Measurements from ENCODE around the gene TRIM31. TPM values are rescaled to one million over a fixed set of nuclear protein-coding genes. Genes with fewer than 3 reads are reported as not detected.
A peak's percentile ranks its signal among the peaks of the same experiment; 100 is the strongest.

The TRIM31 gene
- total RNA-seq, 2 experiments from 2014 or later, result not detected

GRCh38 chr6:30102970-30103871, 9.7 kb downstream of the TRIM31 start:
- peak; percentile 88 for ATAC-seq (ENCODE audit: poor library complexity)
- no peaks in the 10 kb centered on the region for H3K9me3 Mint-ChIP-seq
- peak overlapping the region; percentile 65 for H3K27ac Mint-ChIP-seq
- peak; percentile 71 to 91 (median 79) for DNase-seq
- Histone ChIP-seq H3K27me3 (ENCODE audit: control insufficient read depth in 1 of 2, insufficient read depth in 2 of 2, low read length in 2 of 2) (peaks cover 19 to 21% of the 10 kb centered on the region in 2 experiments), H3K27ac (ENCODE audit: low read depth in 1 of 2, low read length in 2 of 2) (no peak overlapping the region), H3K36me3 (ENCODE audit: insufficient read depth, low read length) (no peaks in the 10 kb centered on the region), H3K4me3 (ENCODE audit: low read length) (peak overlapping the region; percentile 60), H3K9me3 (ENCODE audit: control insufficient read depth in 1 of 2, insufficient read depth in 1 of 2, low read length in 2 of 2) (no peaks in the 10 kb centered on the region), H3K4me1 (ENCODE audit: insufficient read depth, low read length) (peaks cover 44% of the 10 kb centered on the region)
- H3K4me3 Mint-ChIP-seq, result peak overlapping the region; percentile 89
- H3K4me1 Mint-ChIP-seq (ENCODE audit: low read depth), result peaks cover 46% of the 10 kb centered on the region
- intact Hi-C loops (cut with DNase I, micrococcal nuclease), result loop anchor here (1.0 to 5.0 kb wide), 6 partner anchors 28 to 294 kb away; partner anchors contain the start of gene PPP1R11 (in 2 of the 2)
- no peaks in the 10 kb centered on the region for H3K36me3 Mint-ChIP-seq (ENCODE audit: low read depth)
- POLR2A ChIA-PET, result interaction anchor here (0.5 to 2.4 kb wide), 9 partner anchors 22 to 1095 kb away, joined by 3 to 22 read pairs (median 4); partner anchors contain the start of genes POLR1H, PPP1R11, TRIM26 and TRIM40
- peak; percentile 85 for TF ChIP-seq CTCF (IDR thresholded peaks at IDR 0.05)
- peaks cover 61% of the 10 kb centered on the region for H3K27me3 Mint-ChIP-seq
- CTCF ChIA-PET, result interaction anchor here (0.6 to 5.5 kb wide), 23 partner anchors 8 to 453 kb away, joined by 3 to 198 read pairs (median 3); partner anchors contain the start of genes POLR1H, PPP1R11, TRIM31 and TRIM40

GRCh38 chr6:30102414-30102969, 10.4 kb downstream of the TRIM31 start:
- TF ChIP-seq CTCF (IDR thresholded peaks at IDR 0.05), result no peak
- DNase-seq (peak in 2 of 14 experiments; percentile 2 to 37), ATAC-seq (ENCODE audit: poor library complexity) (peak; percentile 33)
- Histone ChIP-seq H3K4me1 (ENCODE audit: insufficient read depth, low read length) (peaks cover 49% of the 10 kb centered on the region), H3K4me3 (ENCODE audit: low read length) (peak overlapping the region; percentile 52), H3K27me3 (ENCODE audit: control insufficient read depth in 1 of 2, insufficient read depth in 2 of 2, low read length in 2 of 2) (peaks cover 16 to 26% of the 10 kb centered on the region in 2 experiments), H3K27ac (ENCODE audit: low read depth in 1 of 2, low read length in 2 of 2) (no peak overlapping the region), H3K9me3 (ENCODE audit: control insufficient read depth in 1 of 2, insufficient read depth in 1 of 2, low read length in 2 of 2) (no peaks in the 10 kb centered on the region), H3K36me3 (ENCODE audit: insufficient read depth, low read length) (no peaks in the 10 kb centered on the region)
- H3K4me1 Mint-ChIP-seq (ENCODE audit: low read depth), result peaks cover 54% of the 10 kb centered on the region
- peaks cover 60% of the 10 kb centered on the region for H3K27me3 Mint-ChIP-seq
- ChIA-PET CTCF (interaction anchor here (0.6 to 5.5 kb wide), 18 partner anchors 8 to 214 kb away, joined by 3 to 198 read pairs (median 4); partner anchors contain the start of genes POLR1H, PPP1R11, TRIM31 and TRIM40), POLR2A (interaction anchor here (1.0 to 2.4 kb wide), 9 partner anchors 23 to 396 kb away, joined by 3 to 22 read pairs (median 10); partner anchors contain the start of genes POLR1H, PPP1R11 and RNF39)
- no peaks in the 10 kb centered on the region for H3K9me3 Mint-ChIP-seq
- H3K4me3 Mint-ChIP-seq, result peak overlapping the region; percentile 89
- H3K27ac Mint-ChIP-seq, result peak overlapping the region; percentile 65
- intact Hi-C loops (cut with DNase I, micrococcal nuclease), result loop anchor here (1.0 to 5.0 kb wide), 4 partner anchors 35 to 295 kb away; partner anchors contain the start of gene PPP1R11 (in 2 of the 2)
- no peaks in the 10 kb centered on the region for H3K36me3 Mint-ChIP-seq (ENCODE audit: low read depth)

Data from CD4-positive, alpha-beta T cell (primary cell).